OCI-LY1 (cell line): Measurements from ENCODE around the gene RFX2.

Experiments used
- H2AFZ ChIP-seq: fragments of 200-600 bp; sonication (generic), shearing (Covaris generic); 2 replicates; pipeline ENCODE4 v1.6.0; 2014; ENCODE audit warnings: antibody characterized with exemption, mild to moderate bottlenecking, low read length
- H3F3A ChIP-seq: fragments of 200-600 bp; sonication (generic), shearing (Covaris generic); 2 replicates; pipeline ENCODE4 v1.6.0; 2014; ENCODE audit warnings: mild to moderate bottlenecking, antibody characterized with exemption, low read length, moderate library complexity; ENCODE audit not compliant: insufficient read depth
- H3K27ac ChIP-seq: fragments of 200-600 bp; sonication (generic); 2 replicates; pipeline ENCODE4 v1.5.1; 2014; ENCODE audit warnings: low read length, mixed run types, mild to moderate bottlenecking, low read depth; ENCODE audit not compliant: poor library complexity, severe bottlenecking
- H3K27me3 ChIP-seq: fragments of 200-600 bp; sonication (generic); 2 replicates; pipeline ENCODE4 v1.6.0; 2014; ENCODE audit warnings: antibody characterized with exemption, mild to moderate bottlenecking, low read length, moderate library complexity; ENCODE audit not compliant: insufficient read depth
- H3K36me3 ChIP-seq: fragments of 200-600 bp; sonication (generic); 2 replicates; pipeline ENCODE4 v1.6.1; 2014; ENCODE audit warnings: mild to moderate bottlenecking, antibody characterized with exemption, low read length, moderate library complexity, mixed read lengths; ENCODE audit not compliant: insufficient read depth
- H3K4me1 ChIP-seq: fragments of 200-600 bp; sonication (generic); 2 replicates; pipeline ENCODE4 v1.5.1; 2014; ENCODE audit warnings: mild to moderate bottlenecking, low read length, moderate library complexity; ENCODE audit not compliant: insufficient read depth, severe bottlenecking
- H3K4me2 ChIP-seq: fragments of 200-600 bp; sonication (generic), shearing (Covaris generic); 2 replicates; pipeline ENCODE4 v1.6.1; 2014; ENCODE audit warnings: low read length
- H3K4me3 ChIP-seq: fragments of 200-600 bp; sonication (generic); 2 replicates; pipeline ENCODE4 v1.5.1; 2014; ENCODE audit warnings: low read length, low read depth, mild to moderate bottlenecking, mixed read lengths; ENCODE audit not compliant: poor library complexity, severe bottlenecking
- H3K79me2 ChIP-seq: fragments of 200-600 bp; shearing (Covaris generic); 2 replicates; pipeline ENCODE4 v1.6.1; 2016; ENCODE audit warnings: mixed run types, low read length, mixed read lengths; ENCODE audit not compliant: insufficient read depth
- H3K9ac ChIP-seq: fragments of 200-600 bp; sonication (generic), shearing (Covaris generic); 2 replicates; pipeline ENCODE4 v1.6.1; 2014; ENCODE audit warnings: mild to moderate bottlenecking, low read length, mixed read lengths
- H3K9me2 ChIP-seq: fragments of 200-600 bp; sonication (generic), shearing (Covaris generic); 2 replicates; pipeline ENCODE4 v1.6.1; 2014; ENCODE audit warnings: low read depth, mild to moderate bottlenecking, low read length, mixed read lengths
- H3K9me3 ChIP-seq: fragments of 200-600 bp; shearing (Covaris generic); 2 replicates; pipeline ENCODE4 v1.6.1; 2014; ENCODE audit warnings: low read length, mixed read lengths
- H4K20me1 ChIP-seq: fragments of 200-600 bp; sonication (generic), shearing (Covaris generic); 2 replicates; pipeline ENCODE4 v1.6.0; 2016; ENCODE audit warnings: mild to moderate bottlenecking, low read length; ENCODE audit not compliant: insufficient read depth
- EZH2 ChIP-seq: fragments of 200-600 bp; sonication (generic), shearing (Covaris generic); IDR thresholded peaks from 2 replicates; pipeline ENCODE4 v1.8.0; 2017; ENCODE audit warnings: borderline replicate concordance, mixed run types, mild to moderate bottlenecking, antibody characterized with exemption, low read length, moderate library complexity, mixed read lengths
- TF ChIP-seq, protein P1 (sequence below): fragments of 200-600 bp; sonication (generic), shearing (Covaris generic); IDR thresholded peaks from 2 replicates; pipeline ENCODE4 v1.5.1; 2017; ENCODE audit warnings: mild to moderate bottlenecking, antibody characterized with exemption, low read length, moderate library complexity, mixed read lengths

Gene RFX2

DNA sequence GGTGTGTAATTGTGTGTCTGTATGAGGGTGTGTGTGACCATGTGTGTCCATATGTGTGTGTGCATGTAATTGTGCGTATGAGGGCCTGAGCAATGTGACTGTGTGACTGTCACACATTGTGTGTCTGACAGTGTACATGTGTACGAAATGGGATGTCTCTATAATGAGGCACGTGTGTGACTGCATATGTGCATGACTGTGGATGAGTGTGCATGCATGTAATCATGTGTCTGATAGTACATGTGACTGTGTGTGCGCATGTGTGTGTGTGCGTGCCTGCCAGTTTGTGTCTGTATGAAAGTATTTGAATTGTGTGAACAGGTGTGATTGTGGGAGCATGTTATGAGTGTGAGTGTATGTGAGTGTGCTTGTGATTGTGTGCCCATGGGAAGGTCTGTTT lies 22.9 kb upstream of the RFX2 start:
- no peaks in the 10 kb centered on the region for H4K20me1 ChIP-seq
- no peak overlapping the region for H3K4me3 ChIP-seq
- H2AFZ ChIP-seq: no peak overlapping the region
- H3F3A ChIP-seq: no peaks in the 10 kb centered on the region
- no peaks in the 10 kb centered on the region for H3K9me3 ChIP-seq
- TF ChIP-seq, protein P1, sequence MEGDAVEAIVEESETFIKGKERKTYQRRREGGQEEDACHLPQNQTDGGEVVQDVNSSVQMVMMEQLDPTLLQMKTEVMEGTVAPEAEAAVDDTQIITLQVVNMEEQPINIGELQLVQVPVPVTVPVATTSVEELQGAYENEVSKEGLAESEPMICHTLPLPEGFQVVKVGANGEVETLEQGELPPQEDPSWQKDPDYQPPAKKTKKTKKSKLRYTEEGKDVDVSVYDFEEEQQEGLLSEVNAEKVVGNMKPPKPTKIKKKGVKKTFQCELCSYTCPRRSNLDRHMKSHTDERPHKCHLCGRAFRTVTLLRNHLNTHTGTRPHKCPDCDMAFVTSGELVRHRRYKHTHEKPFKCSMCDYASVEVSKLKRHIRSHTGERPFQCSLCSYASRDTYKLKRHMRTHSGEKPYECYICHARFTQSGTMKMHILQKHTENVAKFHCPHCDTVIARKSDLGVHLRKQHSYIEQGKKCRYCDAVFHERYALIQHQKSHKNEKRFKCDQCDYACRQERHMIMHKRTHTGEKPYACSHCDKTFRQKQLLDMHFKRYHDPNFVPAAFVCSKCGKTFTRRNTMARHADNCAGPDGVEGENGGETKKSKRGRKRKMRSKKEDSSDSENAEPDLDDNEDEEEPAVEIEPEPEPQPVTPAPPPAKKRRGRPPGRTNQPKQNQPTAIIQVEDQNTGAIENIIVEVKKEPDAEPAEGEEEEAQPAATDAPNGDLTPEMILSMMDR: no peak
- TF ChIP-seq EZH2: no peak
- H3K79me2 ChIP-seq: no peaks in the 10 kb centered on the region
- H3K9ac ChIP-seq: no peak overlapping the region
- no peak overlapping the region for H3K4me2 ChIP-seq
- no peaks in the 10 kb centered on the region for H3K4me1 ChIP-seq
- H3K36me3 ChIP-seq: no peaks in the 10 kb centered on the region
- H3K27me3 ChIP-seq: no peaks in the 10 kb centered on the region; the same call in 1 of the 2 replicates
- H3K27ac ChIP-seq: no peak overlapping the region
- no peaks in the 10 kb centered on the region for H3K9me2 ChIP-seq

DNA sequence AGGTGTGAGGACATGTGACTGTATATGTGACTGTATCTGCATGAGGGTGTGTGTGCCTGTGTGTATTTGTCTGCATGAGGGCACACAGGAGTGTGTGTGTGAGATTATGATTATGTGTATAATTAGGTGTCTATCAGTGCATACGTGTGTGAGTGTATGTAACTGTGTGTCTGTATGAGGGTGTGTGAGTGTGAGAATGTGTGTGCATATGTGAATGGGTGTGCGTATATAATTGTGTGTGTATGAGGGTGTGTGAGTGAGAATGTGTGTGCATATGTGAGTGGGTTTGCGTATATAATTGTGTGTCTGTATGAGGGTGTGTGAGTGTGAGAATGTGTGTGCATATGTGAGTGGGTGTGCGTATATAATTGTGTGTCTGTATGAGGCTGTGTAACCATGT lies 22.2 kb upstream of the RFX2 start:
- H3K79me2 ChIP-seq: no peaks in the 10 kb centered on the region
- TF ChIP-seq, protein P1: no peak
- TF ChIP-seq EZH2: no peak

GRCh38 chr19:6127716-6128335 lies 17.5 kb upstream of the RFX2 start:
- Histone ChIP-seq H3K4me2 (no peak overlapping the region), H3K4me1 (no peaks in the 10 kb centered on the region)

More for the DNA sequence above, 22.2 kb upstream of the RFX2 start:
- H3K9me2 ChIP-seq: no peaks in the 10 kb centered on the region
- H3K36me3 ChIP-seq: no peaks in the 10 kb centered on the region
- no peak overlapping the region for H2AFZ ChIP-seq
- H3K4me3 ChIP-seq: no peak overlapping the region
- no peaks in the 10 kb centered on the region for H3F3A ChIP-seq
- no peaks in the 10 kb centered on the region for H3K4me1 ChIP-seq
- no peaks in the 10 kb centered on the region for H3K27me3 ChIP-seq
- H3K4me2 ChIP-seq: no peak overlapping the region
- H4K20me1 ChIP-seq: no peaks in the 10 kb centered on the region
- peaks cover 4% of the 10 kb centered on the region; the same call in 1 of the 2 replicates for H3K9me3 ChIP-seq
- H3K27ac ChIP-seq: no peak overlapping the region
- no peak overlapping the region for H3K9ac ChIP-seq

More at GRCh38 chr19:6127716-6128335, 17.5 kb upstream of the RFX2 start:
- Histone ChIP-seq H3K9me2 (no peaks in the 10 kb centered on the region), H2AFZ (no peak overlapping the region), H3K4me3 (no peak overlapping the region), H3K9me3 (peaks cover 4% of the 10 kb centered on the region; the same call in 1 of the 2 replicates), H3F3A (no peaks in the 10 kb centered on the region), H3K79me2 (no peaks in the 10 kb centered on the region), H3K9ac (no peak overlapping the region), H3K27me3 (no peaks in the 10 kb centered on the region), H4K20me1 (no peaks in the 10 kb centered on the region), H3K27ac (no peak overlapping the region), H3K36me3 (no peaks in the 10 kb centered on the region)
- TF ChIP-seq EZH2: no peak
- TF ChIP-seq, protein P1: no peak
